ENCODE data around the gene SARM1.

DNA sequence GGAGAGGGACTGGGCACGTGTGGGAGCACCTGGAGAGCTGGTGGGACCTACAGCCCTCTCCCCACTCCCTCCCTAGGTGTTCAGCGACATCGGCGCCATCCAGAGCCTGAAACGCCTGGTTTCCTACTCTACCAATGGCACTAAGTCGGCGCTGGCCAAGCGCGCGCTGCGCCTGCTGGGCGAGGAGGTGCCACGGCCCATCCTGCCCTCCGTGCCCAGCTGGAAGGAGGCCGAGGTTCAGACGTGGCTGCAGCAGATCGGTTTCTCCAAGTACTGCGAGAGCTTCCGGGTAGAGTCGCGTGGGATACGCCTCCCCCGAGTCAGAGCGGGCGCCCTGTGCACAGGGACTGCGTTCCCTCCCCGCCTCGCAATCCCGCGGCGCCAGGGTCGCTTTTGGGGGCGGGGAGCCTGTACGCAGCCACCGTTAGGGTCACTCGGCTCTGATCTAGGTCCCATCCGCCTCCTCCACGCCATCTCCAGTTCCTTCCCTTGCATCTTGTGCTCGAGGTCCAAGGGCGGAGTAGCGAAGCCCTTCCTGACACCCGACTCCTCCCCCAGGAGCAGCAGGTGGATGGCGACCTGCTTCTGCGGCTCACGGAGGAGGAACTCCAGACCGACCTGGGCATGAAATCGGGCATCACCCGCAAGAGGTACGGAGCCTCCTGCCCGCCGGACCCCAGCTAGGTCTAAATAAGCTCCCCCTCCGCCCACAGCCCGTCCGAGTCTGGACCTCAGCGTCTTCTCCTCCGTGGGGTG lies 13.0 kb downstream of the SARM1 start:
- TF ChIP-seq CTCF (IDR thresholded peaks at IDR 0.05; ENCODE audit: insufficient read depth, low read depth, low read length) (no peak), EZH2 (IDR thresholded peaks at IDR 0.05; ENCODE audit: insufficient read depth, low read length) (no peak)

Data from astrocyte (in vitro differentiated cells and primary cell).